Colon (tissue), 2 donors: ENCODE data around the gene MOCOS.
"Not testable (repeated sequence)": the region's sequence is repeated elsewhere in the genome, so short reads cannot be mapped to it uniquely, and the experiment has no call there.

Experiments used
- FAIRE-seq: peaks from 2 replicates; lab custom pipeline; 2012; peaks lifted over from hg19 to GRCh38; lab: Jason Lieb, UNC
- donor health status: control.
- donor health status: control.

MOCOS gene

DNA sequence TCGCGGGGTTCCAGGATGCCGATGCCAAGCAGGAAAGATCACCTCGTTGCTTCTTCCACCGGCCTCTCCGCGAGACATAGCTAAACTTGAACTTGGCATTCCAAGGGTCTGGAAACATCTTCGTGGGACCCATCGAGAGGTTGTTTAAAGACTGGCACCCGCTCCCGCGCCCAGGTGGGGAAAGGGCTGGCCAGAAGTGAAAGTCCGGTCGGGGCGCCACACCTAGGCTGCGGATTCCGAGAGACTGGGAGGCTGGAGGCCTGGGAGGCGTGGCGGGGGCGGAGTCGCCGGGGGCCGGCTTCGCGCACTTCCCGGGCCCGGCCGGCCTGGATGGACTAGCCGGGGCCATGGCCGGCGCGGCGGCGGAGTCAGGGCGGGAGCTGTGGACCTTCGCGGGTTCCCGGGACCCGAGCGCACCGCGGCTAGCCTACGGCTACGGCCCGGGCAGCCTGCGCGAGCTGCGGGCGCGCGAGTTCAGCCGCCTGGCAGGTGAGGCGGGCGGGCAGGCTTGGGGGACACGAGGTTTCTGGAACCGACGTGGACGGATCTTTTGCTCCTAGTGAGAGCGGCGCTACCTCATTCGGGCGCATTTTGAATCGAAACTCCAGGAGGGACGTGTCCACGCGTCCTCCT is at the start of gene MOCOS:
Gene MOCOS (plus strand): TSS at position 305 of the 633 bp plus-strand sequence. CDS start 43 bp downstream, at position 348.
- FAIRE-seq, result no peak

DNA sequence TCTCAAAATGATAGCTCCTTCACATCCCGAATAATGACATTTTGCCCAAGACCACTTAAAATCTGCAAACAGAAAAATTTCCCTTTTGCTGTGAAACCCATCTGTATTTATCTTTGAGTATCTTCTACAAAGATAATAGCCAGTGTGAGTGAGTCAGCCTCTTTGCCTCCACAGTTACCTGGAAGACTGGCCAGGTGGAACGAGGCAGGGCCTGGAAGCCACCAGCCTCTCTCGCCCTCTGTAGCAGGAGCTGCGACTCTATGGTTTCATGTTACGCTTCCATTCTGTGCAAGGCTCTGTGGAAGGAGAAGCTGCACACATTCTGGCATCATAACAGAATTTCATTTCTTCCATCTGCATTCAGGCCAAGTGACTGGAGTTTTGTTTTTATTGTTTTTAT is 48.1 kb upstream of the MOCOS start:
- no peak for FAIRE-seq

- no peak for FAIRE-seq
Measured at GRCh38 chr18:36141576-36141975, 45.7 kb upstream of the MOCOS start.

DNA sequence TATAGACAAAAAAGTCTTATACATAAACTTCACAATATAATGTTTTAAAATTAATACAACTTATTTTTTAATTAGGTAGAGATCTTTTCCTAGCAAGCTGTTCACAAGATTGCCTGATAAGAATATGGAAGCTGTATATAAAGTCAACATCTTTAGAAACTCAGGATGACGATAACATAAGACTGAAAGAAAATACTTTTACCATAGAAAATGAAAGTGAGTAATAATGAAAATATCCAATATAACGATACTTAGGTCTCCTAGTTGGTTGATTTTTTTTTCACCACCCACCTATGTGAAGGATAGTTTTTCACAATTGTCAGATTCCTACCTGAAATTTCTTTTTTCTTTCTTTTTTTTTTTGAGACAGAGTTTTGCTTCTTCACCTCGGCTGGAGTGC is 44.5 kb upstream of the MOCOS start:
- no peak for FAIRE-seq

DNA sequence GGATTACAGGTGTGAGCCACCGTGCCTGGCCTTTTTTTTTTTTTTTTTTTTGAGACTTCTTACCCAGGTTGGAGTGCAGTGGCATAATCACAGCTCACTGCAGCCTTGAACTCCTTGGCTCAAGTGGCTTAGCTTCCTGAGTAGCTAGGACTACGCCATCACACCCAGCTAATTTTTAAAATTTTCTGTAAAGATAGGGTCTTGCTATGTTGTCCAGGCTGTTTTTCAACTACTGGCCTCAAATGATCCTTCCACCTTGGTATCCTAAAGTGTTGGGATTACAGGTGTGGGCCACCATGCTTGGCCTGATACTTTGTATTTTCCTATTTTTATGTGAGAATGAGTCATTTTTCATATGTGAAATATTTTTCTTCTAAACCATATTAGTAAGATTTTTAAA is 43.9 kb upstream of the MOCOS start:
- FAIRE-seq, result no peak

DNA sequence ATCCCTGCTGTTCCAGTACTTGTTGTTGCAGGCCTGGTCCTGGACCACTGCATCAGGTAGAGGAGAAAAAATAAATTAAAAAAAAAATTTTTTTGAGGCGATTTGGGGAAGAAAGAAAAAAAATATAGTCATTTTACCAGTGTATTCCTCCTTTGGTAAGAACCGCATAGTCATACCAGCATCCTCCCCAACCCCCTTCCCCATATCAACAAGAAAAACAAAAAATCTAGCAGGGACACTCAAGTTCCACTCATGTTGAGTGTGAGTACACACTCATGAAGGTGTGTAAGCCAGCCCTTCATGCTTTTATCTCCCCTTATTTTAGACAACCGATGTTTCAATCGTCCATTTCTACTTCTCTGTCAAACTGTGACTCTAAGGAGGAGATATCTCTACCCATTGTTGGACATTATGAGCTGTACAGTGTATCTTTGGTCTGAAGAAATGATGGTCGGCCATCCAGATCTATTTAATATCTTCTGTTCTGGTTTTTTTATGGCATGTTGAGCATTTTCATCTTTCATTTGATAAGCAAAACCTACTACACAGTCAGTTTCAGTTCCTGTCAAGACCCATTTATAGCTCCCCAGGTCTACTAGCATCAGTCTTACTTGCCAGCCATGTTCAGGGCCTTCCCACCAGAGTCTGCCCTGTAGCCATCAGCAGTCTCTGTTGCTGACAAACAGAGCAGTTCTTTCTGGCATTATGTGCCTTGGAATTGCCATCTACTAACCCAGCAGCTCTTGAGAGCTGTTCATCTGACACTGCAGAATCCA is 37.6 kb upstream of the MOCOS start:
- no peak for FAIRE-seq

GRCh38 chr18:36152781-36153180 is 34.5 kb upstream of the MOCOS start:
- no peak for FAIRE-seq

GRCh38 chr18:36153203-36153602 is 34.1 kb upstream of the MOCOS start:
- no peak for FAIRE-seq

- FAIRE-seq, result no peak
Measured at GRCh38 chr18:36153771-36154170, 33.5 kb upstream of the MOCOS start.

DNA sequence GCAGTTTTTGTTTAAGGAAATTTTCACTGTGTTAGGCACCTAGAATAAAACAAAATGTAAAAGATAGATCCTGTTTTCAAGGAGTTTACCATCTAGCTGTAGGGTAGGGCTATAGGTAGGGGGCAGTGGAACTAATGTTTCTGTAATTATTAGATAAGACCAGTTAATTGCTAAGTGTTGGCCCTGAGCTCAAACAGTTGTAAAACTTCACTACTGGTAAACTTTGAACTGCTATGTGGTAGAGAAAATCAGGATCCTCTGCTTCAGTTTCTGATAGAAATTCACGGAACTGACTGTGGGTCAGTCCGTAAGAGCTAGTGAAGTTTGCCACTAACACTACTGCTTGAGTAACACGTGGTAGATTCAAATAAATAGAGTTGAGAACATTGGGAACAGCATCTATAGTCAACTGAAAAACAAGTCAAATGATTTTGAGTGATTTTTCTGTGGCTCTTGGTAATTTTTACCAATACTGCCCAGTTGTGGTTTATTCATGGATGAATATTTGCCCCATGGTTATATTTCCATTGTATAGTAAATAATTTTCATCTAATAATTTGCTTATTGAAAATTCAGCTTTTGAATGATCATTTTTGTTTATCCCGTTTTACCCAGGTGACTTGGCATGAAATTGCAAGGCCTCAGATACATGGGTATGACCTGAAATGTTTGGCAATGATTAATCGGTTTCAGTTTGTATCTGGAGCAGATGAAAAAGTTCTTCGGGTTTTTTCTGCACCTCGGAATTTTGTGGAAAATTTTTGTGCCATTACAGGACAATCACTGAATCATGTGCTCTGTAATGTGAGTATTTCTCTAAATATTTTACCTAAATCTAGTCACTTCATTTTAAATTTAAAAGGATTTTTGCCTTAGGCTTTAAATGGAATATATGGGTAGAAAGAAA is 31.2 kb upstream of the MOCOS start:
- no peak for FAIRE-seq

- FAIRE-seq, result no peak
Measured at GRCh38 chr18:36157441-36157840, 29.9 kb upstream of the MOCOS start.

DNA sequence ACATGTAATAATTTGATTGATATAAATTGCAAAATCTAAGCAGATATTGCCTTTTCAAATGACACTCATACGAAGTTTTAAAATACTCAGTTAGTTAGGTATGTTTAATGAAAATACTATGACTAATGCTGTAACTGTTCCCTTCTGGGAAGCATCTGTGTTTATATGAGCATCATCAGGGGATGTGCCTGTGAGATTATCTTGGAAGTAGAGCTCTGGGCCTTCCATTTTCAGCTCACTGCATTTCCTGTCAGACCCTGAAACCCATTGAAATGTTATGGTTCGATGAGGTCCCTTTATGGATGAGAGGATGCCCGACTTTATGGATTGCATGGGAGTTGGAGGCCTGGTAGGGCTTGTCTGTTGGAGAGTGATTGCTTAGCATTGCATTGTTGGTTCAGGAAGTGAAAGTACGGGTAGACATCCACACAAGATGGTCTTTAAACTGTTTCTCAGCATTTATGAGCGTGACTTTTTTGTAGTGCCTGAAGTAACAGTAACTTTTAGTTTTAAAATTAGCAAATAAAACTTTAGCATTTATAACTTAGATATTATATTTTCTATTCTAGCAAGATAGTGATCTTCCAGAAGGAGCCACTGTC is 28.9 kb upstream of the MOCOS start:
- no peak for FAIRE-seq

DNA sequence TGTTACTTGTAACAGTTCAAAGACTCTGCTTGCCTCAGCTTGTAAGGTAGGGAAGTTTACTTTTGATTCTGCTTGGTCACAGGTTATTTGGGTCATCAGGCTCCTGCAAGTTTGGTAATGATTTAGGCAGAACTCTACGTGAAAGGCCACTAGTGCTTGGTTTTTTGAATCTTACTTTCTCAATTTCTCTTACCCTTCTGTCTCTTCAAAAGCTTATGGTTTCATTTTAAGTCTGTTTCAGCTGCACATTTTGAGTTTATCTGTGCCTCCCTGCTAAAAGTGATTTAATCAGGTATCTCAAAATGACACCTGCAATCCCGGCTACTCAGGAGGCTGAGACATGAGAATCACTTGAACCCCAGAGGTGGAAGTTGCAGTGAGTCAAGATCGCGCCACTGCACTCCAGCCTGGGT is 26.3 kb upstream of the MOCOS start:
- FAIRE-seq, result no peak

DNA sequence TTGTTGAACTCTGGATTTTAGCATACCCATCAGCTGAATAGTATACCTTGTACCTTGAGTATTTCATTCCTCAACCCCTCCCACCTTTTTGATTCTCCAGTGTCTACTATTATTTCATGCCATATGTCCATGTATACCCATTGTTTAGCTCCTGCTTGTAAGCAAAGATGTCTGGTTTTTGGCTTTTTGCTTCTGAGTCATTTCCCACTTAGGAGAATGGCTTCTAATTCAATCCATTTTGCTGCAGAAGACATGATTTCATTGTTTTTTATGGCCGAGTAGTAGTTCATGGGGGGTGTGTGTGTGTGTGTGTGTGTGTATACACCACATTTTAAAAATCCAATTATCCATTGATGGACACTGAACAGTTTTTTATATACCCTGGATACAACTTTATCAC is 24.3 kb upstream of the MOCOS start:
- FAIRE-seq, result no peak

GRCh38 chr18:36167692-36168218 is 19.5 kb upstream of the MOCOS start:
- FAIRE-seq, result no peak

DNA sequence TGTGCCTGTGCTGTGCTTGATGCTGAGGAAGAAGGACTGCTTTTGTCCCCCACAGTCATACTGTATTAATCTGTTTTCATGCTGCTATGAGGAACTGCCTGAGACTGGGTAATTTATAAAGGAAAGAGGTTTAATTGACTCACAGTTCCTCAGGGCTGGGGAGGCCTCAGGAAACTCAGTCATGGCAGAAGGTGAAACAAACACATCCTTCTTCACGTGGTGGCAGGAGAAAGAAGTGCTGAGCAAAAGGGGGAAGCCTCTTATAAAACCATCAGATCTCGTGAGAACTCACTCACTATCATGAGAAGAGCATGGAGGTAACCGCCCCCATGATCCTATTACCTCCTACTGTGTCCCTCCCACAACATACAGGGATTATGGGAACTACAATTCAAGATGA is 19.0 kb upstream of the MOCOS start:
- FAIRE-seq, result not testable (repeated sequence)

- FAIRE-seq, result no peak
Measured at GRCh38 chr18:36169938-36170337, 17.4 kb upstream of the MOCOS start.

- FAIRE-seq, result no peak
Measured at GRCh38 chr18:36175481-36175880, 11.8 kb upstream of the MOCOS start.

DNA sequence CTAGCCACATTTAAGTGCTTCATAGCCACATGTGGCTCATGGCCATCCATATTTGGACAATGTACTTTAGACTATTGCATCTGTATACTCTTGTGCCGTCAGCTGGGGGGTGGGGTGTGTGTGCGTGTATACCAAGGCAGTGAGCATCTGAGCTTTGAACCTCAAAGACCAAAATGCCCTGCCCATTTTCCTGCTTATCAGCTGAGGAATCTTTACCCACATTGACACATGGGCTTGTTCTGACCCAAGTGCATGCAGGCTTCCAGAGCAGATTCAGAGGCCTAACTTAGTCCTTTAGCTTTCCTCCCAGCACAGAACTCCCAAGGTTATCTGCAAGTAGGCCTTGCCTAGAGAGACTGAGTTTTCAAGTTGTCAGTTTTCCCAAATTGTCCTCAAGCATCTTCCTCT is 11.1 kb upstream of the MOCOS start:
- no peak for FAIRE-seq

- no peak for FAIRE-seq
Measured at GRCh38 chr18:36176711-36177110, 10.6 kb upstream of the MOCOS start.

DNA sequence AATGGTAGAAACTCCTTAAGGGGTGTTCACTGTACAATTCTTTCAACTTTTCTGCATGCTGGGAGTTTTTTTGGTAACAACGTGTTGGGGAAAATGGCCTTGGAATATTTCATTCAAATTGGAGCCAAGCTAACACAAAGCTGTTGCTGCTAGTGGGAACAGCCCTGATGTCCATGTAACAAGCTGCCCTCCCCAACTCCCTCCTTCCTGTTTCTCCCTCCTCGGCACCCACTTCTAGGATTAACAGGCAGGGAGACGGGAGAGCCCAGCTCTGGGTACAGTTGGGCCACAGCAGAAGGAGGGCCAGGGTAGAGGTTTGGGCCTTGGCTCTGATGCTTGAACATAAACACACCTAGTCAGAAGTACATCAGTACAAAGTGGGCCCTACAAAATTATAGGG is 9.4 kb upstream of the MOCOS start:
- no peak for FAIRE-seq
